HG03520 (cell line): ENCODE data around the gene MARS1.
"Not testable (repeated sequence)": the region's sequence is repeated elsewhere in the genome, so short reads cannot be mapped to it uniquely, and the experiment has no call there.

ENCODE experiments used
- ATAC-seq: cut with Tn5 transposase; IDR thresholded peaks from one replicate; pipeline ENCODE4 v1.9.1; 2021; ENCODE audit warnings: mild to moderate bottlenecking, moderate library complexity; ENCODE audit not compliant: unreplicated experiment

Gene MARS1

DNA sequence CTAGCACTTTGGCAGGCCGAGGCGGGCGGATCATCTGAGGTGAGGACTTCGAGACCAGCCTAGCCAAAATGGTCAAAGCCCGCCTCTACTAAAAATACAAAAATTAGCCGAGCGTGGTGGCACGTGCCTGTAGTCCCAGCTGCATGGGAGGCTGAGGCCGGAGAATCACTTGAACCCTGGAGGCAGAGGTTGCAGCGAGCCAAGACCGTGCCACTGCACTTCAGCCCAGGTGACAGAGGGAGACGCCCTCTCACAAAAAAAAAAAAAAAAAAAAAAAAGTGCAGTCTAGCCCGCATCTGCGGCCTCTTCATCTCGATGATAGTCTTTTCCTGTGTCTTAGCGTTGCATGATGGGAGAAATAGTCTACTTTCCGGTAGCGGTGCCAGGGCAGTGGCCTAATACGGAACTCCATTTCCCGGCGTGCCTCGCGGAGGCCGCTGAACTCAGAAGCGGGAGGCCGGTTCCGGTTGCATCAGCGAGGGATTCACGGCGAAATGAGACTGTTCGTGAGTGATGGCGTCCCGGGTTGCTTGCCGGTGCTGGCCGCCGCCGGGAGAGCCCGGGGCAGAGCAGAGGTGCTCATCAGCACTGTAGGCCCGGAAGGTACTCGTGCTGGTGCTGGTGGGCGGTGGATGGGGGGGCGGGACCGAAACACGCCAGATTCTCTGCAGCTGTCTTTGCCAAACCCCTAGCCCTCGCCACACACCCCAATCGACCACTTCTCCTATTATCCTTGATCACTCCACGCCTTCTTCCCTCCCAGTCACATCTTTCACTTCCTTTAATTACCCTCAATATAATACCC is at the start of gene MARS1:
MARS1 (plus strand) TSS at position 472 of the 805 bp plus-strand sequence; CDS start at position 495, 23 bp downstream.
- peak; percentile 94 for ATAC-seq

DNA sequence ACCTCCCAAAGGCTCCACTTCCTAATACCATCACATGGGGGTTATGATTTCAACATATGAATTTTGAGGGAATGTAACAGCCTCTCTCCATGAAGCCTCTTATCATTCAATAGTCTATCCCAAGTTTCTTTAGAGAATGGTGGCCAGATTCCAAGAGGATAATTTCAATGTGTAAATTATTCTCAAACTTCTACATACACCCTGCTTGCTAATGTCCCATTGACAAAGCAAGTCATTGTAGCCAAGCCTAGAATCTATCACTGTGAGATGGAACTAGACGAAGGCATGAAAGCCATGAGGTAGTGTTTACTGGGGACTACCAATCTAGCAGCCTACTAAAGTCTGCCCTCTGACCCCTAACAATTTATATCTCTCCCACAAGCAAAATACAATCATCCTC is 49.5 kb upstream of the MARS1 start:
- ATAC-seq = no peak

DNA sequence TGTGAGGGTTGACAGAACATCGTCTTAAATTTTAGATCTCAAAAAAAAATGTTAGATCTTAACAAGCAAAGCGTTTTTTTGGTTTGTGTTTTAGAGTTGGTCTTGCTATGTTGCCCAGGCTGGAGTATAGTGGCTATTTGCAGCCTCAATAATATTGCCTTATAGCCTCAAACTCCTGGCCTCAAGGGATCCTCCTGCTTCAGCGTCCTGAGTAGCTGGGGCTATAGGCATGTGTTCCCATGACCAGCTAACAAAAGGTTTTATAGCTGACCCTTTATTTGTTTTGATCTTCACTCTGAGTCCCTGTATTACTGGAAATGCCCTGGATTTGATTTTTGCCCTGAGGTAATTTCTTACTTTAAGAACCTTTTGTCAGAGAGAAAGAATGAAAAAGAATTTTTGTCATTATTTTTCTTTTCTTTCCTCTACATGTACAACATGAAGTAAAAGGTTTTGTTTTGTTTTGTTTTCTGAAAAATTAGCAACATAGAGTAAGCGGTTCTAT is 48.1 kb upstream of the MARS1 start:
- no peak for ATAC-seq

DNA sequence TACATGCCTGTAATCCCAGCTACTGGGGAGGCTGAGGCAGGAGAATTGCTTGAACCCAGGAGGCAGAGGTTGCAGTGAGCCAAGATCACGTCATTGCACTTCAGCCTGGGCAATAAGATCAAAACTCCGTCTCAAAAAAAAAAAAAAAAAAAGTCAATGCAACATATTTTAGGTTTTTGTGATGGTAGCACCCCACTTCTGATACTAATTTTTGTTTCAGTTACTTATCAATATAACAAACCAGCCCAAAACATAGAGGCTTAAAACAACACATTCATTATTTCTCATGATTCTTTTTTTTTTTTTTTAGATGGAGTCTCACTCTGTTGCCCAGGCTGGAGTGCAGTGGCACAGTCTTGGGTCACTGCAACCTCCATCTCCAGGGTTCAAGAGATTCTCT is 46.5 kb upstream of the MARS1 start:
- not testable (repeated sequence) for ATAC-seq

DNA sequence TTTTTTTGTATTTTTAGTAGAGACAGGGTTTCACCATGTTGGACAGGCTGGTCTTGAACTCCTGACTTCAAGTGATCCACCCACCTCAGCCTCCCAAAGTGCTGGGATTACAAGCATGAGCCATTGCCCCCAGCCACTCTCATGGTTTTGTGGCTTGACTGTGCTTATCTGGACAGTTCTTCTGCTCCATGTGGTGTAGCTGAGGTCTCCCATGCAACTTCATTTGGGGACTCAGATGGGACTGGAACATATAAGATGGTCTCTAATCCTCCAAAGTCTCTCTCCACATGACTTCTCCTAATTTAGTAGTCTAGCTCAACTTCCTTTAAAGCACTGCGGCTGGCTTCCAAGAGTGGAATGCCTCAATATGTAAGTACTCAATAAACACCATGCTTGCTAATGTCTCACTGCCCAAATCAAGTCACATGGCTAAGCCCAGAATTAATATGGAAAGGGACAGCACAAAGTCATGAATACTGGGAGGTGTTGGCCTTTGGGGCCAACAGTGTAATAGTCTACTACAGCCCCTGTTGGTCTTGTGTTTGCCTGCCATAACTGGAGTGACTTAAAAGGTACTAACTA is 45.9 kb upstream of the MARS1 start:
- no peak for ATAC-seq

DNA sequence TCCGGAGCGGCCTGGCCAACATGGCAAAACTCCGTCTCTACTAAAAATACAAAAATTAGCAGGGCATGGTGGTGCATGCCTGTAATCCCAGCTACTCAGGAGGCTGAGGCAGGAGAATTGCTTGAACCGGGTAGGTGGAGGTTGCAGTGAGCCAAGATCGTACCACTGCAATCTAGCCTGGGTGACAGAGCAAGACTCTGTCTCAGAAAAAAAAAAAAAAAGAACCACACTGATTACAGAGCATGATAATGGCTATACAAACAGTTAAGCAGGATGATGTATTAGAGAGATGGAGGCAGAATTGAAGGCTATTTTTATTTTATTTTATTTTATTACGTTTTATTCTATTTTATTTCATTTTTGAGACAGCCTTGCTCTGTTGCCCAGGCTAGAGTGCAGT is 43.5 kb upstream of the MARS1 start:
- ATAC-seq = not testable (repeated sequence)

DNA sequence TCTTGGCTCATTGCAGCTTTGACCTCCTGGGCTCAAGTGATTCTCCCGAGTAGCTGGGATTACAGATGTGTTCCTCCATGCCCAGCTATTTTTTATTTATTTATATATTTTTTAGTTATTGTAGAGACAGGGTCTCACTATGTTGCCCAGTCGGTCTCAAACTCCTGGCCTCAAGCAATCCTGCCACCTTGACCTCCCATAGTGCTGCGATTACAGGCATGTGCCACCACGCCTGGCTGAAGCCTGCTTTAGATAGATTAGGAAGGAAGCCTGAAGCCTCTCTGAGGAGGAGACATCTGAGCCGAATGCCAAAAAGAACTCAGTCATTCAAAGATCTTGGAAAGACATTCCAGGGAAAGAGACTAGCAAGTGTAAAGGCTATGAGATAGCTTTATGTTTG is 43.1 kb upstream of the MARS1 start:
- no peak for ATAC-seq

DNA sequence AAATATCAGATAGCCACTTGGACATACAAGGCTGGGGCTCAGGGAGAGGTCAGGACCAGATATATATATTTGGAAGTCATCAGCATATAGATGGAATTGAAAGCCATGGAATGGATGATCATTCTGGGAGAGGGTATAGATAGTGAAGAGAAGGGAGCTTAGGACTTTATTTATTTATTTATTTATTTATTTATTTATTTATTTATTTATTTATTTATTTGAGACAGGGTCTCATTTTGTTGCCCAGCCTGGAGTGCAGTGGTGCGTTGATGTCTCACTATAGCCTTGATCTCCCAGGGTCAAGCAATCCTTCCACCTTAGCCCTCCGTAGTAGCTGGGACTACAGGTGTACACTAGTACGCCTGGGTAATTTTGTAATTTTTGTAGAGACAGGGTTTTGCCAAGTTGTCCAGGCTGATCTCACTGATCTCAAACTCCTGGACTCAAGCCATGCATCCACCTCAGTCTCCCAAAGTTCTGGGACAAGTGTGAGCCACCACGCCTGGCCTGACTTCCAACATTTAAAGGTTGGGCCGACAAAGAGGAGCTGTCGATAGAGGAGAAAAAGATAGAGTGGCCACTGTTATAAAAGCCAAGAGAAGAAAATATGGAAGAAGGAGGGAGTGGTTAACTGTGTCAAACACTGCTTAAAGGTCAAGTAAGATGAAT is 41.4 kb upstream of the MARS1 start:
- ATAC-seq = no peak

DNA sequence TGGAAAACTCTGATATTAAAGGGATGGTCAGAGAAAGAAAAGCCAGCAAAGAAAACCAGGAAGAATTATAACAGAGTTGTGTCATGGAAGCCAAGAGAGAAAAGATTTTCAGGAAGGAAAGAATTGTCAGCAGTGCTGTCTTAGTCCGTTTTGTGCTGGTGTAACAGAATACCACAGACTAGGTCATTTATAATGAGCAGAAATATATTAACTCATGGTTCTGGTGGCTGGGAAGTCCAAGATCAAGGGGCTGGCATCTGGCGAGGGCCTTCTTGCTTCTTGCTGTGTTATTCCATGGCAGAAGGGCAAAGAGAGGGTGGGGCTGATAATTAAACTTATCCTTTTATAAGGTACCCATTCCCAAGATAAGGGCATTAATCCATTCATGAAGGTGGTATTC is 39.2 kb upstream of the MARS1 start:
- no peak for ATAC-seq

DNA sequence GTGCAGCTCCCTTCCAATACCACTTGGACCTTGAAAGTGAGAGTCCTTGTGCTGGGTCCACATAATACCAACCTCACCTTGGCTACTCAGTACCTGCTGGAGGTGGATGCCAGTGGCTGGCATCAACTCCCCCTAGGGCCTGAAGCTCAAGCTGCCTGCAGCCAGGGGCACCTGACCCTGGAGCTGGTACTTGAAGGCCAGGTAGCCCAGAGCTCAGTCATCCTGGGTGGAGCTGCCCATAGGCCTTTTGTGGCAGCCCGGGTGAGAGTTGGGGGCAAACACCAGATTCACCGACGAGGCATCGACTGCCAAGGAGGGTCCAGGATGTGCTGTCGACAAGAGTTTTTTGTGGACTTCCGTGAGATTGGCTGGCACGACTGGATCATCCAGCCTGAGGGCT is 38.5 kb upstream of the MARS1 start:
- no peak for ATAC-seq

DNA sequence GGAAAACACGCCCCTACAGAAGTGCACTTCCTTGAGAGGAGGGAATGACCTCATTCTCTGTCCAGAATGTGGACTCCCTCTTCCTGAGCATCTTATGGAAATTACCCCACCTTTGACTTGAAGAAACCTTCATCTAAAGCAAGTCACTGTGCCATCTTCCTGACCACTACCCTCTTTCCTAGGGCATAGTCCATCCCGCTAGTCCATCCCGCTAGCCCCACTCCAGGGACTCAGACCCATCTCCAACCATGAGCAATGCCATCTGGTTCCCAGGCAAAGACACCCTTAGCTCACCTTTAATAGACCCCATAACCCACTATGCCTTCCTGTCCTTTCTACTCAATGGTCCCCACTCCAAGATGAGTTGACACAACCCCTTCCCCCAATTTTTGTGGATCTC is 37.8 kb upstream of the MARS1 start:
- ATAC-seq = no peak

DNA sequence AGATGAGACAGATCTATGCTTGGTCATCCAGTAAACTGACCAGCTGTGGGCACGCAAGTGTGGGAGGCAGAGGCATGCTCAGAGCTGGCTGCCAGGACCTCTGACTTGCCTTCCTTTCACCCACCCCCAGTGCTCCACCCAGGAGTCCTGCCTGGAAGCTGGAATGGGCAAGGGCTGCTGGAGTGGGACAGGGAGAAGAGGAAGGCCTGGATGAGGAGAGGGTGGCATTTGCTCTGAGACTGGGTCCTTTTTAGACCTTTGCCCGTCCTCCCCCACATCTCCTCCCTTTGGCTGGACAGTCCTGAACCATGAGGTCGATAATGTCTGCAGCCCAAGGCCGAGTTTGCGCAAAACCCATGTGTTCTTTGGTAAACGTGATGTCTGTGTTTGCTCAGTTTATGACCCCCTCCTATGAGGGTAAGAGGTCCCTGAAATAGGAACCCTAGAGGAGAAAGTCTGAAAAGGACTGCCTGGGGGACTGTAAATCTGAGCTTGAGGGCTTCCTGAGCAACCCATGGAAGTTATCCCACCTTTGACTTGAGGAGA is 36.6 kb upstream of the MARS1 start:
- no peak for ATAC-seq

DNA sequence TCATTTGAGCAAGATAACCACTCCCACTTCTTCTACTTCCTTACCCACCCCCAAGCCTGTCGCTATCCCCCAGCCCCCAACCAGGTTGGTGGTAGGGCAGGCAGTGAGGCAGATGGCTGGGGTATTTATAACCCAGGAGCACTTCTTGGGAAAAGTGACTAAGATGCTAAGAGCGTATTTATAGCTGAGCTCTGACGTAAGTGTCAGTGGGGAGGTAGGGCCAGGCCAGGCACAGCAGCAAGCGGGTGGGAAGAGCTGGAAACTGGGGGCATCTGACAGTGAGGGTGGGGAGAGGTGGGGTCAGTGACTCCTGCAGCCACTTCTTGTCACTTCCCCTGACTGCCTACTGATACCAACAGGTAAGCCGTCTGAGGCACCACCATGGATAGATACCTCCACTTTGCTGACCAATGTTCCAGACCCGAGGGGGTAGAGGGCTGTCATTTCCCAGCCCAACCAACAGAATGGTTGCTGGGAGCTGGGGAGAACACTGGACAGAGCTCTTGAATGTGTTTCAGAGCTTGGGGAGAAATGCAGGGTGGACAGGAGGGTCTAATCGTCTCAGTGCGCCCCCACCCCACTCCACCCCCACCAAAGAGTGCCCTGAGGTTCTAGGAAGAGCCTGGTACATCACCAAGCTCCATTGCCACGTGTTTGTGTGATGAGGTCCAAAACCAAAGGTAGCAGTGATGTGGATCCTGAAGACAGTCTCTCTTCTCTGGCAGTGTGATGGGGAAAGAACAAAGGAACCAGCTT is 35.5 kb upstream of the MARS1 start:
- ATAC-seq = no peak

DNA sequence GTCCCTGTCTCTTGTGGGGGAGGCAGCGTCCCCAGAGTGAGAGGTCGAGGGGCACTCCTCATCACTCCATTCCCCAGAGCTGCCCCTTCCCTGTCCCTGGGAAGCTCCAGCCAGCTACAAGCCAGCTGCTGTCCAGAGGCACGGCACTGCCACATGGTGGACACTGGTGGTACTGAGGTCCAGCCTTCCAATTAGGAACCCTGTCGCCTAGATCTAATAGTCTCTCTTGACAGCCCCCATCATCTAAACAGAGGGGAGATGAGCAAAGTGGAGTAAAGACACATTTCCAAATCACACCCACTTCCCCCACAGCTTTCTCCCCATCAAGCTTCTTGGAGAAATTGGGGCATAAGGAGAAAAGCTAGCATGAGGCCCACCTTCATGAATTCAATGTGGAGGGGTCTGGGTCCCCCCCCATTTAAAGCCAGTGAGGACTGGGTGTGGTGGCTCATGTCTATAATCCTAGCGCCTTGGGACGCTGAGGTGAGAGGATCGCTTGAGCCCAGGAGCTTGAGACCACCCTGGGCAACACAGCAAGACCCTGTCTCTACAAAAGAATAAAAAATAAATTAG is 34.8 kb upstream of the MARS1 start:
- no peak for ATAC-seq

DNA sequence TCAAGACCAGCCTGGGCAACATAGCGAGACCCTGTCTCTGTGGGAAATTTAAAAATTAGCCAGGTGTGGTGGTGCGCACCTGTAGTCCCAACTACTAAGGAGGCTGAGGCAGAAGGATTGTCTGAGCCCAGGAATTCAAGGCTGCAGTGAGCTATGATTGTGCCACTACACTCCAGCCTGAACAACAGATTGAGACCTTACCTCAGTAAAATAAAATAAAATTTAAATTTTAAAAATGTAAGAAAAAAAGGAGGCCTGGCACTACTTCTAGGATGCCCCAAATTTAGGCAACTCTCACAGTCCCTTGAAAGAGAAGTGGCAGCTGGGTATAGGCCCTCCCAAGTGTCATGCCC is 33.7 kb upstream of the MARS1 start:
- no peak for ATAC-seq

DNA sequence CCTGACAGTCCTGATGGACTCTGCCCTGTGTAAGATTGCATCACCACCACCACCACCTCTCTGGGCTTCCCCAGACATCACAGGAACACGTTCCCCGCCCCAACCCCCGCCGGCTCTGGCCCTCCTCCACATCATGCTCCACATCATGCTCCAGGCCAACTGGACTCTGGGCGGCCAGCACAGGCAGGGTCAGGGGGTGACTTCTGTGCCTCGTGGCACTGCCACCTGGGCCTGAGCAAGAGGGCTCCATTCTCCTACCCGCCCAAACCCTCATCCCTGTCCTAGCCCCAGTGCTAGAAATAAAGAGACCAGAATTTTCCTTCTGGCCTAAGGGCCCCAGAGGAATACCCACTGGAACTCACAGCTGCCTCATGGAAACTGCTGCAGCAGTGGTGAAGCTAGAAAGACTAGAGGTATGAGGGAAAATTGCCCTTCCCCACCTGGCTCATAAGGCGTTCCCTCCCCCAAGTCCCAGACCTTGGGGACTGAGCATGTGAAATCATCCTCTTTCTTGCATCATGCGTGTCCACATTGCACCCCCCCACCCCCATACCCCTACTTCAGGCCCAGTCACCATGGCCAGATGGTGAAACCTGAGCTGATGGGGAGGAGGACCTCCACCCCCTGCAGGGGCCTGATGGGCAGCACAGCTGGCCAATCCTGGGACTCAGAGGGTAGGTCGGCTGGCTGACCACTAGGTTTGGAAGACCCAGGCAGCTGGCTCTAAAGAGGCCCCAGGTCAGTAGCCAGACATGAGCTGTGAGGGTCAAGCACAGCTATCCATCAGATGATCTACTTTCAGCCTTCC is 33.1 kb upstream of the MARS1 start, which contains the start of gene INHBE:
INHBE (plus strand) TSS at position 742 of the 808 bp plus-strand sequence. CDS start 230 bp downstream, outside the sequence.
- ATAC-seq = no peak

DNA sequence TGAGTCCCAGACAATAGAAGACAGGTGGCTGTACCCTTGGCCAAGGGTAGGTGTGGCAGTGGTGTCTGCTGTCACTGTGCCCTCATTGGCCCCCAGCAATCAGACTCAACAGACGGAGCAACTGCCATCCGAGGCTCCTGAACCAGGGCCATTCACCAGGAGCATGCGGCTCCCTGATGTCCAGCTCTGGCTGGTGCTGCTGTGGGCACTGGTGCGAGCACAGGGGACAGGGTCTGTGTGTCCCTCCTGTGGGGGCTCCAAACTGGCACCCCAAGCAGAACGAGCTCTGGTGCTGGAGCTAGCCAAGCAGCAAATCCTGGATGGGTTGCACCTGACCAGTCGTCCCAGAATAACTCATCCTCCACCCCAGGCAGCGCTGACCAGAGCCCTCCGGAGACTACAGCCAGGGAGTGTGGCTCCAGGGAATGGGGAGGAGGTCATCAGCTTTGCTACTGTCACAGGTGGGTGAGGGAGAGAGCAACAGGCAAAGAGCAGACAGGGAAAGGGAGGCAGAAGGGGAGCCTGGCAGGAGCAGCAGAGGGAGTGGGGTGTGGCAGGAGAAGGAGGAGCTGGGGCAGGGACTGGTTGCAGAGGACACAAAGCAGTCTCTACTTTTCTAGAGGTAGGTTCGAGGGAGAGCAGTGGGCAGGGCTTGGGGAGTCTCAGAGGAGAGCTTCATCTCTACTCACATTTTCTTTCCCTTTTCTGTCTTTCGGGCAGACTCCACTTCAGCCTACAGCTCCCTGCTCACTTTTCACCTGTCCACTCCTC is 32.3 kb upstream of the MARS1 start:
- ATAC-seq = no peak

DNA sequence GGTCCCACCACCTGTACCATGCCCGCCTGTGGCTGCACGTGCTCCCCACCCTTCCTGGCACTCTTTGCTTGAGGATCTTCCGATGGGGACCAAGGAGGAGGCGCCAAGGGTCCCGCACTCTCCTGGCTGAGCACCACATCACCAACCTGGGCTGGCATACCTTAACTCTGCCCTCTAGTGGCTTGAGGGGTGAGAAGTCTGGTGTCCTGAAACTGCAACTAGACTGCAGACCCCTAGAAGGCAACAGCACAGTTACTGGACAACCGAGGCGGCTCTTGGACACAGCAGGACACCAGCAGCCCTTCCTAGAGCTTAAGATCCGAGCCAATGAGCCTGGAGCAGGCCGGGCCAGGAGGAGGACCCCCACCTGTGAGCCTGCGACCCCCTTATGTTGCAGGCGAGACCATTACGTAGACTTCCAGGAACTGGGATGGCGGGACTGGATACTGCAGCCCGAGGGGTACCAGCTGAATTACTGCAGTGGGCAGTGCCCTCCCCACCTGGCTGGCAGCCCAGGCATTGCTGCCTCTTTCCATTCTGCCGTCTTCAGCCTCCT is 31.6 kb upstream of the MARS1 start:
- ATAC-seq = no peak
